ENCODE data around the gene MYG1.

- TF ChIP-seq ZNF565 (CRISPR knock-in tag; conservative IDR thresholded peaks at IDR 0.05; ENCODE audit: low read depth), result no peak
- TF ChIP-seq OSR1 (CRISPR knock-in tag; IDR thresholded peaks at IDR 0.05), result no peak
- no peak for TF ChIP-seq CSRNP3 (CRISPR knock-in tag; IDR thresholded peaks at IDR 0.05)
Measured at GRCh38 chr12:53300187-53300586, 692 bp downstream of the MYG1 start.

Measured in SK-N-SH treated with all-trans-retinoic acid at 6 μM for 48 hours (cell line).